H9 (cell line): ENCODE measurements around the gene GALNT16. TPM values are rescaled to one million over a fixed set of nuclear protein-coding genes. Genes with fewer than 3 reads are reported as not detected.

ENCODE experiments used
- DNase-seq: peaks from one replicate; pipeline ENCODE4 v3.0.0-alpha.2; 2017
- H2AFZ ChIP-seq: one replicate; pipeline ENCODE4 v1.6.1; 2013; ENCODE audit warnings: mild to moderate bottlenecking, low read length, control low read depth, moderate library complexity
- H2AK5ac ChIP-seq: 2 replicates; pipeline ENCODE4 v1.6.1; 2013; ENCODE audit warnings: low read length, control low read depth, mixed read lengths; ENCODE audit not compliant: insufficient read length
- H2BK120ac ChIP-seq: one replicate; pipeline ENCODE4 v1.6.1; 2013; ENCODE audit warnings: low read depth, mild to moderate bottlenecking, low read length, control low read depth, inconsistent platforms; ENCODE audit not compliant: poor library complexity, severe bottlenecking
- H2BK12ac ChIP-seq: 2 replicates; pipeline ENCODE4 v1.6.1; 2013; ENCODE audit warnings: low read length, control low read depth, mixed read lengths, low read depth; ENCODE audit not compliant: insufficient read length
- H2BK15ac ChIP-seq: 2 replicates; pipeline ENCODE4 v1.6.1; 2013; ENCODE audit warnings: low read depth, low read length, control low read depth
- H2BK20ac ChIP-seq: one replicate; pipeline ENCODE4 v1.6.1; 2013; ENCODE audit warnings: low read depth, mild to moderate bottlenecking, low read length, control low read depth, inconsistent platforms; ENCODE audit not compliant: poor library complexity, severe bottlenecking
- H2BK5ac ChIP-seq: 2 replicates; pipeline ENCODE4 v1.6.1; 2013; ENCODE audit warnings: low read length, control low read depth, mixed read lengths; ENCODE audit not compliant: insufficient read length
- H3K14ac ChIP-seq: 2 replicates; pipeline ENCODE4 v1.6.1; 2013; ENCODE audit warnings: low read length, control low read depth; ENCODE audit not compliant: insufficient read depth
- H3K18ac ChIP-seq: 2 replicates; pipeline ENCODE4 v1.6.1; 2013; ENCODE audit warnings: low read depth, mild to moderate bottlenecking, mixed read lengths, low read length, control low read depth; ENCODE audit not compliant: insufficient read length
- H3K23ac ChIP-seq: 2 replicates; pipeline ENCODE4 v1.6.1; 2013; ENCODE audit warnings: low read length, control low read depth, mixed read lengths, low read depth; ENCODE audit not compliant: insufficient read length
- H3K23me2 ChIP-seq: 2 replicates; pipeline ENCODE4 v1.6.1; 2013; ENCODE audit warnings: low read depth, mild to moderate bottlenecking, mixed read lengths, low read length, control low read depth; ENCODE audit not compliant: insufficient read length, poor library complexity, severe bottlenecking
- H3K27ac ChIP-seq: 2 replicates; pipeline ENCODE4 v1.5.1; 2013; ENCODE audit warnings: low read length, control low read depth, mixed read lengths, low read depth; ENCODE audit not compliant: insufficient read length
- H3K27me3 ChIP-seq: 2 replicates; pipeline ENCODE4 v1.6.1; 2013; ENCODE audit warnings: low read length, control low read depth, inconsistent platforms; ENCODE audit not compliant: insufficient read depth
- H3K4ac ChIP-seq: 2 replicates; pipeline ENCODE4 v1.6.1; 2013; ENCODE audit warnings: low read depth, mild to moderate bottlenecking, control low read depth, inconsistent platforms, low read length, moderate library complexity
- H3K4me1 ChIP-seq: 2 replicates; pipeline ENCODE4 v1.6.1; 2013; ENCODE audit warnings: low read length, control low read depth, inconsistent platforms; ENCODE audit not compliant: insufficient read depth
- H3K4me2 ChIP-seq: 2 replicates; pipeline ENCODE4 v1.6.1; 2013; ENCODE audit warnings: low read length, control low read depth, mixed read lengths; ENCODE audit not compliant: insufficient read length, insufficient read depth
- H3K56ac ChIP-seq: 2 replicates; pipeline ENCODE4 v1.6.1; 2013; ENCODE audit warnings: low read depth, mild to moderate bottlenecking, mixed read lengths, low read length, control low read depth; ENCODE audit not compliant: insufficient read length
- H3K79me1 ChIP-seq: 2 replicates; pipeline ENCODE4 v1.6.1; 2013; ENCODE audit warnings: low read depth, mild to moderate bottlenecking, moderate library complexity, low read length, control low read depth, inconsistent platforms; ENCODE audit not compliant: insufficient read depth, poor library complexity, severe bottlenecking
- H3K79me2 ChIP-seq: 2 replicates; pipeline ENCODE4 v1.6.1; 2013; ENCODE audit warnings: low read length, control low read depth, inconsistent platforms; ENCODE audit not compliant: insufficient read depth
- H3K9ac ChIP-seq: 2 replicates; pipeline ENCODE4 v1.6.1; 2013; ENCODE audit warnings: low read length, control low read depth, mixed read lengths; ENCODE audit not compliant: insufficient read length; ENCODE audit errors: extremely low read depth
- H3K9me3 ChIP-seq: one replicate; pipeline ENCODE4 v1.6.1; 2013; ENCODE audit warnings: low read depth, low read length, inconsistent platforms; ENCODE audit not compliant: control insufficient read depth
- H3T11ph ChIP-seq: one replicate; pipeline ENCODE4 v1.6.1; 2013; ENCODE audit warnings: mild to moderate bottlenecking, low read length, control low read depth, inconsistent platforms
- H4K20me1 ChIP-seq: one replicate; pipeline ENCODE4 v1.6.1; 2013; ENCODE audit not compliant: control insufficient read depth, insufficient read length, insufficient read depth
- H4K5ac ChIP-seq: 2 replicates; pipeline ENCODE4 v1.6.1; 2013; ENCODE audit warnings: low read depth, mild to moderate bottlenecking, mixed read lengths, low read length, control low read depth; ENCODE audit not compliant: insufficient read length
- H4K8ac ChIP-seq: replicated peaks from 2 replicates; pipeline ENCODE4 v1.6.1; 2013; ENCODE audit warnings: low read length, control low read depth, mixed read lengths, low read depth; ENCODE audit not compliant: insufficient read length
- H4K91ac ChIP-seq: 2 replicates; pipeline ENCODE4 v1.6.1; 2013; ENCODE audit warnings: low read depth, mild to moderate bottlenecking, moderate library complexity, mixed read lengths, low read length, control low read depth; ENCODE audit not compliant: insufficient read length
- H3K27ac Mint-ChIP-seq, 3 experiments: 2 replicates in 2 of 3; 3 replicates in 1 of 3; pipeline ENCODE4 v1.8.0; 2020 to 2021; ENCODE audit warnings: mixed read lengths in 3 of 3, mild to moderate bottlenecking in 1 of 3, moderate library complexity in 1 of 3
- H3K27me3 Mint-ChIP-seq: 2 replicates; pipeline ENCODE4 v1.8.0; 2021; ENCODE audit warnings: low read depth, mild to moderate bottlenecking, moderate library complexity, mixed read lengths
- H3K36me3 Mint-ChIP-seq, 3 experiments: 2 replicates in 2 of 3; 3 replicates in 1 of 3; pipeline ENCODE4 v1.8.0; 2020 to 2021; ENCODE audit warnings: low read depth in 3 of 3, mixed read lengths in 3 of 3; ENCODE audit not compliant: insufficient read depth in 1 of 3
- H3K4me1 Mint-ChIP-seq, 2 experiments: 2 replicates each; pipeline ENCODE4 v1.8.0; 2020; ENCODE audit warnings: mixed read lengths in 2 of 2
- H3K4me3 Mint-ChIP-seq, 2 experiments: 2 replicates in 1 of 2; 3 replicates in 1 of 2; pipeline ENCODE4 v1.8.0; 2020 to 2021; ENCODE audit warnings: mild to moderate bottlenecking in 2 of 2, mixed read lengths in 2 of 2, moderate library complexity in 1 of 2
- H3K9me3 Mint-ChIP-seq, 2 experiments: 2 replicates in 1 of 2; 3 replicates in 1 of 2; pipeline ENCODE4 v1.8.0; 2020; ENCODE audit warnings: mild to moderate bottlenecking in 2 of 2, mixed read lengths in 2 of 2, moderate library complexity in 1 of 2
- CTCF ChIP-seq: fragments of 200-600 bp; sonication (generic); conservative IDR thresholded peaks from 3 replicates; pipeline ENCODE4 v1.8.0; 2021; ENCODE audit warnings: antibody characterized with exemption, mild to moderate bottlenecking
- WGBS: extraction: QIAGEN DNeasy Blood & Tissue Kit; methylation state at CpG from one replicate; pipeline ENCODE4 v1.1.7; 2013; ENCODE audit warnings: missing lambda C conversion rate, low lambda C conversion rate, mixed read lengths; ENCODE audit not compliant: insufficient read length; ENCODE audit errors: extremely low coverage; 5-methylcytosine and 5-hydroxymethylcytosine counted together
- total RNA-seq: library from RNA; stranded (reverse); gene quantifications from 2 replicates; pipeline ENCODE4 v1.2.1, GENCODE V29; 2021

Gene GALNT16
- total RNA-seq, 1 experiment from 2014 or later, result 2.3 TPM

DNA sequence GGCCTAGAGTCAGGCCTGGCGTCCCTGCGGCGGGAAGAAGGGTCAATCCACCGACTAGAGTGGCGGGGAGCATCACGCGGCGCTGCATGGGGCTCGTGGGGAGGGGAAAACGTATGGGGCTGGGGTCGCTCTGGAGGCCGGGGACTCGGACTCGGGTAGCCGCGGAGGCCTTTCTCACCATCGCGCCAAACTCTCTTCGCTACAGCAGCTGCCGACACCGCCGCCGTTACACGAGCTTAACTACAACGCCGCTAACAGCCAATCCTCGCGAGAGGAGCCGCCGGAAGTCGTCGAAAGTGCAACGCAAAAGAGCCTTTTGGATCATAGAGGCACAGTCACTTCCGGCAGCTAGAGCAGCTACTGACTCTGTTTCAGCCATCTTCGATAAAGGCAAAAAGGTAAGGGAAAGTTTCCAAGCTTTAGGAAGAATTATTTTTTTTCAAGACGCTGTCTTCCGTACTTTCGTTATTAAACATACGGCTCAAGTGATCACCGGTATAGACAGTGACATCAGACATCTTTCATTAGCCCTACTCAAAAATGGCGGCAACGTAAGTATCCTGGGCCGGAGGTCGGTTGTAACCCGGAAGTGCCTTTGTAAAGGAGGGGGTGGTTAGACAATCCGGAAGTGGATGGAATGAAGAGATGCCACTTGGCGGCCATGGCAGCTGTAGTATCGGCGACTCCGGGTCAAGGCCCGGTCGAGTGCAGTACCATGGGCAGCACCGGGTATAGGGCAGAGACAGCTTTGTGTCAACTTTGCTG, 138.3 kb downstream of the GALNT16 start, which contains the start of the genes ERH and SLC39A9:
Gene ERH, minus strand, starts transcription at position 247 of the 765 bp plus-strand sequence. Its CDS starts 66 bp downstream, at position 181.
Gene SLC39A9, plus strand, starts transcription at position 640 of the 765 bp plus-strand sequence. CDS start 678 bp downstream, outside the sequence.
- no CpG with 5 or more reads among the region's 53 CpGs for WGBS
- H3K27ac ChIP-seq, result no peak within 1 kb of the TSS
- Mint-ChIP-seq H3K27me3 (no peaks in the 10 kb centered on the region), H3K4me1 (peaks cover 26 to 30% of the 10 kb centered on the region in 2 experiments), H3K27ac (peak within 1 kb of the TSS; percentile 100), H3K9me3 (no peaks in the 10 kb centered on the region), H3K36me3 (peaks cover 29 to 40% (median 39%) of the 10 kb centered on the region in 3 experiments; a peak in 6 of 7 replicates), H3K4me3 (peak within 1 kb of the TSS; percentile 91 to 94)
- TF ChIP-seq CTCF, result no peak
- H3K79me1 ChIP-seq, result peaks cover 6% of the 10 kb centered on the region
- H3K56ac ChIP-seq, result no peak within 1 kb of the TSS
- H3K79me2 ChIP-seq, result peaks cover 44% of the 10 kb centered on the region; the same call in 1 of the 2 replicates
- peak within 1 kb of the TSS; percentile 99 for H2BK120ac ChIP-seq
- peak within 1 kb of the TSS; percentile 98 for H3K9ac ChIP-seq
- no peaks in the 10 kb centered on the region for H3K27me3 ChIP-seq
- peak; percentile 96 for DNase-seq
- peak within 1 kb of the TSS; percentile 76 for H2AFZ ChIP-seq
- peak within 1 kb of the TSS; percentile 62 for H4K91ac ChIP-seq
- H3K14ac ChIP-seq, result peak within 1 kb of the TSS; percentile 98
- H2BK15ac ChIP-seq, result no peak within 1 kb of the TSS
- H4K20me1 ChIP-seq, result no peaks in the 10 kb centered on the region
- peak within 1 kb of the TSS; percentile 80 for H2BK5ac ChIP-seq
- H2BK12ac ChIP-seq, result no peak within 1 kb of the TSS
- H3K4me1 ChIP-seq, result 0 out of 2 replicates have a peak, but pooled peaks cover 2% of the 10 kb centered on the region
- no peak within 1 kb of the TSS for H4K8ac ChIP-seq
- H3K23me2 ChIP-seq, result peaks cover 12% of the 10 kb centered on the region
- no peaks in the 10 kb centered on the region for H3K9me3 ChIP-seq
- H3K18ac ChIP-seq, result peak within 1 kb of the TSS; percentile 98
- peak within 1 kb of the TSS; percentile 94; the same call in 1 of the 2 replicates for H3K4ac ChIP-seq
- H3K23ac ChIP-seq, result no peak within 1 kb of the TSS
- H3T11ph ChIP-seq, result peak within 1 kb of the TSS; percentile 81
- no peak within 1 kb of the TSS for H2BK20ac ChIP-seq
- peak within 1 kb of the TSS; percentile 92 for H4K5ac ChIP-seq
- no peak within 1 kb of the TSS for H2AK5ac ChIP-seq
- H3K4me2 ChIP-seq, result peak within 1 kb of the TSS; percentile 98
